Gastroesophageal sphincter (tissue), 4 donors: Measurements from ENCODE around the gene CERCAM. TPM values are rescaled to one million over a fixed set of nuclear protein-coding genes. Genes with fewer than 3 reads are reported as not detected.

Experiments
- ATAC-seq: fragments of 150-250 bp; one replicate; pipeline ENCODE4 v1.9.1; 2016; ENCODE audit warnings: mild to moderate bottlenecking, moderate library complexity
- H3K27ac ChIP-seq, 4 donors: fragments of 200-600 bp; sonication (generic) in 3 of 4; 1 replicate in 3 of 4; 2 replicates in 1 of 4; pipeline ENCODE4 v1.5.1; 2016 to 2019
- H3K27me3 ChIP-seq: fragments of 200-600 bp; sonication (generic); one replicate; pipeline ENCODE4 v1.5.1; 2019
- H3K36me3 ChIP-seq, 2 donors: fragments of 200-600 bp; sonication (generic); one replicate each; pipeline ENCODE4 v1.5.1; 2019; ENCODE audit warnings: control low read depth in 1 of 2
- H3K4me1 ChIP-seq, 3 donors: fragments of 200-600 bp; sonication (generic); 1 replicate in 2 of 3; 2 replicates in 1 of 3; pipeline ENCODE4 v1.5.1; 2016 to 2019; ENCODE audit warnings: control low read depth in 2 of 3
- H3K4me3 ChIP-seq, 2 donors: fragments of 200-600 bp; sonication (generic); one replicate each; pipeline ENCODE4 v1.5.1; 2019; ENCODE audit warnings: mild to moderate bottlenecking in 1 of 2, moderate library complexity in 1 of 2
- H3K9me3 ChIP-seq, 3 donors: fragments of 200-600 bp; sonication (generic); one replicate each; pipeline ENCODE4 v1.5.1; 2017 to 2019; ENCODE audit warnings: control low read depth in 2 of 3
- CTCF ChIP-seq, 4 experiments: fragments of 200-600 bp in 2 of 4; fragments of 450-650 bp in 2 of 4; sonication (generic) in 1 of 4; IDR thresholded peaks; one replicate each; pipeline ENCODE4 v1.5.1; 2017 to 2019; ENCODE audit warnings: antibody characterized with exemption in 4 of 4, mild to moderate bottlenecking in 2 of 4, moderate library complexity in 2 of 4
- EP300 ChIP-seq: sonication (generic); formaldehyde crosslinking; IDR thresholded peaks from one replicate; pipeline ENCODE4 v1.6.1; 2017; ENCODE audit warnings: antibody characterized with exemption, mild to moderate bottlenecking
- POLR2A ChIP-seq, 2 donors: fragments of 450-650 bp; IDR thresholded peaks; one replicate each; pipeline ENCODE4 v1.6.1; 2017; ENCODE audit warnings: antibody characterized with exemption in 2 of 2, mild to moderate bottlenecking in 2 of 2, moderate library complexity in 1 of 2
- POLR2AphosphoS5 ChIP-seq: sonication (generic); formaldehyde crosslinking; IDR thresholded peaks from one replicate; pipeline ENCODE4 v1.6.1; 2017; ENCODE audit warnings: antibody characterized with exemption
- WGBS, 2 donors: methylation state at CpG; one replicate each; pipeline ENCODE4 v1.1.5; 2018; ENCODE audit warnings: low coverage in 1 of 2; 5-methylcytosine and 5-hydroxymethylcytosine counted together
- total RNA-seq, 4 donors: library from RNA; depleted of rRNA; stranded (reverse); fragments of >200 nt; gene quantifications; one replicate each; pipeline ENCODE4 v1.1.0, GENCODE V29; 2016

CERCAM gene
- total RNA-seq, 4 donors from 2014 or later = 18.0 to 30.0 (median 28.1) TPM

GRCh38 chr9:128406848-128407391, 13.7 kb upstream of the CERCAM start:
- 67 to 88% methylated on average over 3 to 7 of the region's 9 CpGs for WGBS, 2 donors
- no peaks in the 10 kb centered on the region for H3K36me3 ChIP-seq
- H3K9me3 ChIP-seq = no peaks in the 10 kb centered on the region
- peaks cover 72% of the 10 kb centered on the region for H3K27me3 ChIP-seq
- no peak overlapping the region for H3K4me3 ChIP-seq
- H3K27ac ChIP-seq = no peak overlapping the region
- TF ChIP-seq CTCF (IDR thresholded peaks at IDR 0.05) (no peak), EP300 (no peak), POLR2A (IDR thresholded peaks at IDR 0.05) (no peak)
- ATAC-seq = no peak
- peaks cover 0 to 5% (median 0%) of the 10 kb centered on the region in 3 donors for H3K4me1 ChIP-seq

GRCh38 chr9:128408963-128409431, 11.7 kb upstream of the CERCAM start:
- no CpG with 5 or more reads among the region's 26 CpGs for WGBS, 2 donors
- no peaks in the 10 kb centered on the region for H3K36me3 ChIP-seq

DNA sequence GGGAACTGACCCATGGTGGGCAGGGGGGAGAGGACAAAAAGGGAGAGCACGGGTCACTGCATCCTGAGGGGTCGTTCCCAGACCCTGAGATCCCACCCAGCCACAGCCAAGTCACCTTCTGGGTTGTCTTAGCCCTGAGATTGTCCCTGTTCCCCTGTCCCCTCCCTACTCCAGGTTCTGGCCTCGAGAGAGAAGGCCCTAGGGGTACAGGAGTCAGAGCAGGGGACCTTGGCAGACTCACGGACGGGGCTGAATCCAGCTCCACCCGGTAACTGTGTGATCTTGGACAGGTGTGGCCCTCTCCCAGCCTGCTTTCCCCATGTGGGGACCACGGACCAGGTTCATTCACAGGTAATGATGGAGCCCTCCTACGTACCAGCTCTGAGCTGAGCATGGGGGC, 11.2 kb upstream of the CERCAM start:
- peaks cover 76% of the 10 kb centered on the region for H3K27me3 ChIP-seq
- peaks cover 0 to 9% (median 0%) of the 10 kb centered on the region in 3 donors for H3K4me1 ChIP-seq
- H3K36me3 ChIP-seq = no peaks in the 10 kb centered on the region
- H3K9me3 ChIP-seq = no peaks in the 10 kb centered on the region
- ATAC-seq = no peak
- no peak overlapping the region for H3K4me3 ChIP-seq
- TF ChIP-seq EP300 (no peak), POLR2A (IDR thresholded peaks at IDR 0.05) (no peak), POLR2AphosphoS5 (no peak), CTCF (IDR thresholded peaks at IDR 0.05) (no peak)
- WGBS, 2 donors = no CpG with 5 or more reads among the region's 8 CpGs
- H3K27ac ChIP-seq = no peak overlapping the region

More at GRCh38 chr9:128408963-128409431, 11.7 kb upstream of the CERCAM start:
- TF ChIP-seq EP300 = no peak
- TF ChIP-seq POLR2AphosphoS5 = no peak
- no peak for TF ChIP-seq POLR2A (IDR thresholded peaks at IDR 0.05)
- TF ChIP-seq CTCF (IDR thresholded peaks at IDR 0.05) = no peak
- Histone ChIP-seq H3K4me3 (no peak overlapping the region), H3K27ac (no peak overlapping the region), H3K9me3 (no peaks in the 10 kb centered on the region), H3K27me3 (peaks cover 75% of the 10 kb centered on the region), H3K4me1 (peaks cover 0 to 9% (median 0%) of the 10 kb centered on the region in 3 donors)
- no peak for ATAC-seq

- 20 to 30% methylated on average over 4 to 5 of the region's 6 CpGs for WGBS, 2 donors
- Histone ChIP-seq H3K27ac (no peak overlapping the region), H3K4me1 (peaks cover 0 to 9% (median 0%) of the 10 kb centered on the region in 3 donors), H3K27me3 (peaks cover 76% of the 10 kb centered on the region), H3K4me3 (no peak overlapping the region), H3K36me3 (no peaks in the 10 kb centered on the region), H3K9me3 (no peaks in the 10 kb centered on the region)
- ATAC-seq = no peak
- TF ChIP-seq POLR2AphosphoS5 (no peak), CTCF (IDR thresholded peaks at IDR 0.05) (peak in 1 of 4 experiments; percentile 14)
These were observed 10.7 kb upstream of the CERCAM start for GRCh38 chr9:128409978-128410377.

- WGBS, 2 donors = 41 to 57% methylated on average over 2 to 7 of the region's 11 CpGs
- TF ChIP-seq EP300 (no peak), POLR2AphosphoS5 (no peak), POLR2A (IDR thresholded peaks at IDR 0.05) (no peak), CTCF (IDR thresholded peaks at IDR 0.05) (no peak)
- Histone ChIP-seq H3K9me3 (no peaks in the 10 kb centered on the region), H3K36me3 (no peaks in the 10 kb centered on the region), H3K4me1 (peaks cover 0 to 9% (median 0%) of the 10 kb centered on the region in 3 donors), H3K4me3 (no peak overlapping the region), H3K27ac (no peak overlapping the region), H3K27me3 (peaks cover 81% of the 10 kb centered on the region)
- no peak for ATAC-seq
These were observed 9.1 kb upstream of the CERCAM start for GRCh38 chr9:128411364-128412119.
